Dendritic cell treated with granulocyte-macrophage colony-stimulating factor and Interleukin-4, amounts not matched to agents 40 ng/mL and 50 ng/mL, for 4 days (primary cell): ENCODE measurements around the gene NRG2.

ENCODE experiments used
- H3K27ac Mint-ChIP-seq: one replicate; pipeline ENCODE4 v1.8.0; 2022; ENCODE audit warnings: mild to moderate bottlenecking, mixed read lengths
- H3K27me3 Mint-ChIP-seq: one replicate; pipeline ENCODE4 v1.8.0; 2022; ENCODE audit warnings: mild to moderate bottlenecking, mixed read lengths
- H3K36me3 Mint-ChIP-seq: one replicate; pipeline ENCODE4 v1.8.0; 2022; ENCODE audit warnings: low read depth, mixed read lengths
- H3K4me1 Mint-ChIP-seq: one replicate; pipeline ENCODE4 v1.8.0; 2022; ENCODE audit warnings: low read depth, mixed read lengths
- H3K4me3 Mint-ChIP-seq: one replicate; pipeline ENCODE4 v1.8.0; 2022; ENCODE audit warnings: mild to moderate bottlenecking, moderate library complexity, mixed read lengths
- H3K9me3 Mint-ChIP-seq: one replicate; pipeline ENCODE4 v1.8.0; 2022; ENCODE audit warnings: mixed read lengths
- intact Hi-C: fragments of 100-400 bp; cut with micrococcal nuclease; formaldehyde crosslinking; loops from one replicate; pipeline ENCODE4 v1.15.0; 2022

The NRG2 gene

DNA sequence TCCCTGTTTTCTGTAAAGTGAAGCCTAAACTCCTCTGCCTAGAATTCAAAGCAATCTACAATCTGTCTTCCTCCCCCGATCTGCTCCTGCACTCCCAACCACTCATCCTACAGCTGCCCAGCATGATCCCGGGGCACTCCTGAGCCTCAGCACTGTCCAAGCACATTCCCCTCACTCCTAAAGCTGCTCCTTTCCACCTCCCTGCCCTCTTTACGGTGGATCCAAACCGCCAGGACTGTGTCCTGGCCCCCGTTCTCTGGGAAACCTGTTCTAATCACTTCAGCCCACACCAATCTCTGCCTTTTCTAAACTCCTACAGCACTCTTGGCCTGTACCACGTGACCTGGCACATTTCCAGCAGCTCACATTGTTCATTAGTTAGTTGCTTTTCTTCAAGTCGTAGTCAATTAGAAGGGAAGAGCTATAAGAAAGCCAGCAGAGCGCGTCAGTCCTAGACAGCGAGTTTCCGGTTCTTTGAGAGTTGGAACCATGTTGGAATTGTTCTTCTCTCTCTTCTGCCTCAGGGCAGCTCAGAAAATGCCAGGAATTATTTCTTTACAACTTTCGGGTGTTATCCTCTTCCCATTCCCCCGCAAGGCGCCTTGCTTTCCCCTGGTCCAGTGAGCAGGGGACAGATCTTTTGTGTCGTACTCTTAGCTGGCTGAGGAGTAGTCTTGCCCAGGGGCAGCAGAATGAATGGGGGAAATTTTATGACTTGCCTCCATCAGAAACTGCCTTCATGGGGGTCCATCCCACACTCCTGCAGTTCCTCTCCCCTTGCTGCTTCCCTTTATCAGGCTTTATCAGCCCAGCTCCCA, 60.7 kb downstream of the NRG2 start:
- H3K9me3 Mint-ChIP-seq = no peaks in the 10 kb centered on the region
- no peak overlapping the region for H3K27ac Mint-ChIP-seq
- no peak overlapping the region for H3K4me3 Mint-ChIP-seq
- H3K4me1 Mint-ChIP-seq = peaks cover 13% of the 10 kb centered on the region
- H3K27me3 Mint-ChIP-seq = peaks cover 36% of the 10 kb centered on the region
- intact Hi-C loops = no loop called here
- H3K36me3 Mint-ChIP-seq = no peaks in the 10 kb centered on the region

DNA sequence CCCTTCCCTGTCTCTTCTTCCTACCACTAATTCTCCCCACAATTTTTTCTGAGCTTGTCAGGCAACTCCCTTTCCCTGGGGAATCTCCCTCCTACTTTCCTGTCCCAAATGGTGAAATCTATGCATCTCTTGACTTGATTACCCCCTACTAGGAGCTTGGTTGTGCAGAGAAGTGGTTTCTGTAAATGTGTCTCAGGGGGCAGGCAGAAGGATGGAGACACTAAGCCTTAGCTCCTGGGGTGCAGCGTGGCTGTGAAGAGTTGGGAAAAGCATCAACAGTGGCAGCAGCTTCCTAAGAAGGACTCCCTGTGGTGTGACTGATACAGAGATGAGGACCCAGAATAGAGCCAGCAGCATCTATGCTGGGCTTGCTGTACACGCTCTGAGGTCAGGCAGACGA, 62.3 kb downstream of the NRG2 start:
- no peak overlapping the region for H3K4me3 Mint-ChIP-seq
- no peak overlapping the region for H3K27ac Mint-ChIP-seq
- peaks cover 40% of the 10 kb centered on the region for H3K27me3 Mint-ChIP-seq

DNA sequence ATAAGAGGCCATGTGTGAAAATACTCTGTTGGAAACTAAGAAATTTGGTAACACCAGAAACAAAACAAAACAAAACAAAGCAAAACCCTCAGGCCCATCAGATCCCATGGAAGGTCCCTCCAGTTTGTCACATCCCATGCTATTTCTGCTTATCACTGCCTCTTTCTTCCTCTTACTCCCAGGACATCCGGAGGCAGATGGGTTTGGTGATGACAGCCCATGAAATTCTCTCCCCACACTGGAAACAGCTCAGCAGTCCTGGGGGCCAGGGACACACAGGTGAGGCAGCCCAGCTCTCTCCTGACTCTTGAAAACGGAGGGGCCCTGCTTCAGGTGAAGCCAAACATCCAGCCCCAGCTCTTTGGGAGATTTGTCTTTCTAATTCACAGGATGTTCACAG, 63.2 kb downstream of the NRG2 start:
- Mint-ChIP-seq H3K27ac (no peak overlapping the region), H3K4me3 (no peak overlapping the region), H3K27me3 (peaks cover 44% of the 10 kb centered on the region), H3K4me1 (no peaks in the 10 kb centered on the region), H3K36me3 (no peaks in the 10 kb centered on the region), H3K9me3 (no peaks in the 10 kb centered on the region)
- intact Hi-C loops = no loop called here

More for the DNA sequence above, 62.3 kb downstream of the NRG2 start:
- Mint-ChIP-seq H3K9me3 (no peaks in the 10 kb centered on the region), H3K4me1 (peaks cover 6% of the 10 kb centered on the region), H3K36me3 (no peaks in the 10 kb centered on the region)
- intact Hi-C loops = no loop called here

DNA sequence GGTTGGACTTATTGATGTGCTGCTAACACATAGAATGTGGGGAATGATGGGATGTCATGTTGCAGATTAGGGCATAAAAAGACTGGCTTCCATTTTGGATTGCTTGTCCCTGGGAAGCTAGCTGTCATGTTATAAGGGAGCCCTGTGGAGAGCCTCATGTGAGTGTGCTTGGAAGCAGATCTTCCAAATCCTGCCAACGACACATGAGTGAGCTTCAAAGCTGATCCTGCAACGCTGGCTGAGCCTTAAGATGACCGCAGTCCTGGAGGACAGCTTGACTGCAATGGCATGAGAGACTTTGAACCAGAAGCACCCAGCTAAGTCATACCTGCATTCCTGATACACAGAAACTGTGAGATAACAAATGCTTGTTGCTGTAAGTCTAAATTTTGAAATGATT, 63.6 kb downstream of the NRG2 start:
- Mint-ChIP-seq H3K4me3 (no peak overlapping the region), H3K27me3 (peaks cover 44% of the 10 kb centered on the region), H3K27ac (no peak overlapping the region), H3K4me1 (no peaks in the 10 kb centered on the region), H3K9me3 (no peaks in the 10 kb centered on the region), H3K36me3 (no peaks in the 10 kb centered on the region)
- intact Hi-C loops = no loop called here

DNA sequence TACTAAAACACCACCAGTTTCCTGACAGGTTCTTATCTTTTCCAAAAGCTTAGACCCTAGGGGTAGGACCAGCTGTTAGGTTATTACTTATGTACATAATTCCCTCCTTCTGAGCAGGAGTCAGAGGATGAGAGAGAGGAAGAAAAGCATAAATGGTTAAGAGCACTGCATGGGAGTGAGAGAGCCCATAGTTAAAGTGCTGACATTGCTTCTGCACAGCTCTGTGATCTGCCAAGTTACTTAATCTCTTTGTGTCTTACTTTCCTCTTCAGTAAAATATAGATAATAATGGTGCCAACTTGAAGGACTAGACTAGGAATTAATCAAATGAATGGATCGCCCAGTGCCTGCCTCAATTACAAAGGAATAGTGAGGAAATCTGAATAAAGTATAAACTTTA, 66.4 kb downstream of the NRG2 start:
- Mint-ChIP-seq H3K36me3 (no peaks in the 10 kb centered on the region), H3K4me3 (no peak overlapping the region), H3K27ac (no peak overlapping the region), H3K9me3 (no peaks in the 10 kb centered on the region), H3K27me3 (peaks cover 39% of the 10 kb centered on the region), H3K4me1 (no peaks in the 10 kb centered on the region)
- intact Hi-C loops = no loop called here

DNA sequence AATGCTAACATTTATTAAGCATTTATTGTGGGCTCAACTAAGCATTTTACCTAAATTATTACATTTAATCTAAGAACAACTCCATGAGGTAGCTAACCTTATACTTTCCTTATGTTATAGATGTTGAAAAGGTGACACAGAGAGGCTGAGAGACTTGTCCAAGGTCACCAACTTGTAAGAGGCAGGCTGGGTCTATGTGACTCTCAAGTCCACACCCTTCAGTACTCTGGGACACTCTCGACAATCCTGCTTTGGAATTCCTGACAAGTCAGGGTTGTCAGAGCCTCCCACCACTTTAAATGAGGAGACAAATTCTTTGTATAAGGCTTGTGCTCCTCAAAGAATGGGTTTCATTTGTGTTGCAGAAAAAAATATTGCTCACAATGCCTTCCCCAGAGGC, 67.2 kb downstream of the NRG2 start:
- intact Hi-C loops = no loop called here
- Mint-ChIP-seq H3K27ac (no peak overlapping the region), H3K4me1 (no peaks in the 10 kb centered on the region), H3K36me3 (no peaks in the 10 kb centered on the region), H3K9me3 (no peaks in the 10 kb centered on the region), H3K27me3 (peaks cover 37% of the 10 kb centered on the region), H3K4me3 (no peak overlapping the region)

DNA sequence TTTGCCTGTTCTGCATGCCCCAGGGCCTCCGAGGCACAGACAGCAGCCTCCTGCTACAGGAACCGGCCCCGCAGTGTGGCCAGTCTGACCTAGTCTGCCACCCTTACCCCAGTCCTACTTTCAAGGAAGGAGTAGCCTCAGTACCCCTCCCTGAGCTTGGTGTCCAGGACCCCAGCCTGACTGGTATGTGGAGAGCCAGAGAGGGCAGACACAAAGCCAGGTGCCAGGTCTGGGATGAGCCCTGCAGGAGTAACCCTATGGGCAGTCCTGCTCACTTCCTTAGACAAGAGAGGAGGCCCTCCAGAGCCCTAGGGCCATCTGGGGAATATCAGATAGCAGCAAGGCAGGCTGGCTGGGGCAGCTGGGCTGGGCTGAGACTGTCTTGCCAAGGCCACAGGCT, 67.8 kb downstream of the NRG2 start:
- Mint-ChIP-seq H3K4me3 (no peak overlapping the region), H3K9me3 (no peaks in the 10 kb centered on the region), H3K27ac (no peak overlapping the region), H3K4me1 (no peaks in the 10 kb centered on the region), H3K36me3 (no peaks in the 10 kb centered on the region), H3K27me3 (peaks cover 35% of the 10 kb centered on the region)
- intact Hi-C loops = no loop called here

DNA sequence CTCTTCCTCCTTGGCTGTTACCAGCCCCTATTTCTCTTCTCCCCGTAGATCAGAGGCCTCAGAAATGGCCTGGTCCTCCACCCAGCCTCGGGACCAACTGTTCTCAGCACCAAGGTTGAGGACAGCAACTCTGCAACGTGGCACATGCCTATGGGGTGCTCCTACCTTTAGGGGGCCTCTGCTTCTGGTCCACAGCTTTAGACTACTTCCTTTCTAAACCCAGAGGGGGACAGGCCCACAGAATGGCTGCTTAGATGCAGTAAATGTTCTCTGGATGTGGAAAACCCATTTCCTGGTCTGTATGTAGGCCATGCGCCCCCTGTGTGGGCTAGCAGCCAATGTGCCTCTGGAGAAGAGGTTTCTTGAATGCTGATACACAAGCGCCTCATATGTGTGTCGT, 68.4 kb downstream of the NRG2 start:
- Mint-ChIP-seq H3K36me3 (no peaks in the 10 kb centered on the region), H3K9me3 (no peaks in the 10 kb centered on the region), H3K27me3 (peaks cover 35% of the 10 kb centered on the region), H3K27ac (no peak overlapping the region), H3K4me3 (no peak overlapping the region), H3K4me1 (no peaks in the 10 kb centered on the region)
- intact Hi-C loops = no loop called here

DNA sequence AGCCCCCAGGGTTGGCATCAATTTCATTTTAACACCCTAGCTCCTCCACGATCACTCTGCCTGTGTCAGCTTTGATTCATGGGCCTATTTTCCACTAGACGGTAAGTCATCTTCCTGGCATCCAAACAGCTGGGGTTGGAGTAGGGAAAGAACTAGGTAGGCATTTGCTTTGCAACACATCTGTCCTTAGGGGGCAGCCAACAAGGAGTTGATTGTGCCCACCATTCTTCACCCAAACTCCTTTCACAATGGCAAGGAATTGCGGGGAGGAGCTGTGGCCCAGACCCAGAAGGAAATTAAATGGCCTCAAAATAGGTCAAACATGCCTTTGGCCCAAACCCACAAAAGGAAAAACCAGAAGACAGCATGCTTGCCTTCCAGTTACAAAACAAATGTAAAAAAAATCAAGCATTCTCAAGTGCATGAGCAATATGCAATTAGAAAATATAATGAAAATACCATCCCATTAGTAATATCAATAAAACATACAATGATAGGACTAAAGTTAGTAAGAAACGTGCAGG, 71.8 kb downstream of the NRG2 start:
- intact Hi-C loops = no loop called here
- Mint-ChIP-seq H3K9me3 (no peaks in the 10 kb centered on the region), H3K36me3 (no peaks in the 10 kb centered on the region), H3K4me1 (peaks cover 3% of the 10 kb centered on the region), H3K4me3 (no peak overlapping the region), H3K27ac (no peak overlapping the region), H3K27me3 (peaks cover 39% of the 10 kb centered on the region)

DNA sequence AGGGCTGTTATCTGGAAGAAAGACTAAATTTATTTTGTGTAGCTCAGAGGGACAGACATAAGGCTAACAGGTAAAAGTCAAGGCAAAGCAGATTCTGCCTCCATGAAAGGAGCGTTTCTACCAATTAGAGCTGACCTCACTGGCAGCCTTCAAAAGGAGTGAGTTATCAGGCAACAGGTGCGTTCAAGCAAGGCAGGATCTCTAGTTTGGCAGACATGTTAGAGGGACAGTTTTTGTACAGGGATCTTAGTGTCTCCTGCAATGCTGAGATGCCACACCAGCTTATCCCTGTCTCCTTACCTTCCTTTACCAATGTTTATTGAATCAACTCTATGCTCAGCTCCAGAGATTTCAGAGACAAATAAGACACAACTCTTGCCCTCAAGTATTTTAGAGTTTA, 73.8 kb downstream of the NRG2 start:
- Mint-ChIP-seq H3K27ac (no peak overlapping the region), H3K4me3 (no peak overlapping the region), H3K36me3 (no peaks in the 10 kb centered on the region)

DNA sequence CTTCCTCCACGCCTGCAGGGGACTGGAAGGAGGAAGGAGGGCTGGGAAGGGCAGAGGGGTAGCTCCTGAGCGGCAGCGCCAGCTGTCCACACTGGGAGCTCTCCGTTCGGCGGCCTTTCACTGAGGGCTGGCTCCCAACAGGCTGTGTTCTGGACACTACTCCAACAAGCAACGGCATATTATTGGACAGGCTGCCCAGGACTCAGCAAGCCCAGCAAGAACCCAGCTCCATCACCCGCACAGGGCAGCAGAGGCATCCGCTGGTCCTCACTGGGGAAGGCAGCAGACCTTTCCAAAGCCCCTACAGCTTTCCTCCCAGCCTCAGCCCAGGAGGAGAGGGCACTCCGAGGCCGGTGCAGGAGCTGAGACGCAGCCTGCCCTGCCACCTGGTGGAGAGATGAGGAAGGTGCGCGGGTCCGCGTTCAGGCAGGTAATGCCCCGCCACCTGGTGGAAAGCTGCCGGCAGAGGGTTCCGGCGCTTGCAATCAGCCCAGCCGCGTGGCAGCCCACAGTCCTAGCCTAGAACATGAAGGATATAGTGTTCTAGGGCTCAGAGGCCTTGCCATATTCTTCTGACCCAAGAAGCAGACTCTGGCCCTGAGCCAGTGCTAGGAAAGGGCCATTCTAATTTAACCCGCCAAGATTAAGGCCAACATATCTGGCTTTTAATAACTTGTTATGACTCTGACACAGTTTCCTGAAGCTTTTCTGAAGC, 74.4 kb downstream of the NRG2 start:
- Mint-ChIP-seq H3K36me3 (no peaks in the 10 kb centered on the region), H3K27ac (no peak overlapping the region), H3K4me1 (peaks cover 5% of the 10 kb centered on the region), H3K27me3 (peaks cover 41% of the 10 kb centered on the region), H3K4me3 (no peak overlapping the region), H3K9me3 (no peaks in the 10 kb centered on the region)
- intact Hi-C loops = loop anchor here (1.0 kb wide), 1 partner anchor 181 kb away; no protein-coding TSS in a partner anchor

More for the DNA sequence above, 73.8 kb downstream of the NRG2 start:
- intact Hi-C loops = loop anchor here (1.0 kb wide), 1 partner anchor 182 kb away; no protein-coding TSS in a partner anchor
- peaks cover 35% of the 10 kb centered on the region for H3K27me3 Mint-ChIP-seq
- no peaks in the 10 kb centered on the region for H3K9me3 Mint-ChIP-seq
- peaks cover 5% of the 10 kb centered on the region for H3K4me1 Mint-ChIP-seq

DNA sequence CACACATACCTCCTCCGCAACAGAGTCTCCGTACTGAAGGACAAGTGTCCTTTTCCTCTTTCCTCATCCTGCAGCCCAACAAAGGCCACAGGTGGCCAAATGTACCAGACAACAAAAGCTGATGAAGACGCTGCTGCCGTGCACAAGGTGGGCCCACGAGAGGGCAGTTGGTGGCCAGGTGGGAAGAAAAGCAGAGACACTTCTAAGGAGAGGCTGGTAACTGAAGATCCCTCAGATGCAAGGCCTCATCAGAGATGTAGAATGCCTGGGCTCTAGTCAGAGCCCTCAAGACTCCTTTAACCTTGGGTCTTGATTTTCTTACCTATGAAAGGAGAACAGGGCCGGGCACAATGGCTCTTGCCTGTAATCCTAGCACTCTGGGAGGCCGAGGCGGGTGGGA, 75.7 kb downstream of the NRG2 start:
- H3K27ac Mint-ChIP-seq = no peak overlapping the region
- peaks cover 6% of the 10 kb centered on the region for H3K4me1 Mint-ChIP-seq
- H3K27me3 Mint-ChIP-seq = peaks cover 40% of the 10 kb centered on the region
- H3K9me3 Mint-ChIP-seq = no peaks in the 10 kb centered on the region
- H3K4me3 Mint-ChIP-seq = no peak overlapping the region
- H3K36me3 Mint-ChIP-seq = no peaks in the 10 kb centered on the region
- intact Hi-C loops = no loop called here

DNA sequence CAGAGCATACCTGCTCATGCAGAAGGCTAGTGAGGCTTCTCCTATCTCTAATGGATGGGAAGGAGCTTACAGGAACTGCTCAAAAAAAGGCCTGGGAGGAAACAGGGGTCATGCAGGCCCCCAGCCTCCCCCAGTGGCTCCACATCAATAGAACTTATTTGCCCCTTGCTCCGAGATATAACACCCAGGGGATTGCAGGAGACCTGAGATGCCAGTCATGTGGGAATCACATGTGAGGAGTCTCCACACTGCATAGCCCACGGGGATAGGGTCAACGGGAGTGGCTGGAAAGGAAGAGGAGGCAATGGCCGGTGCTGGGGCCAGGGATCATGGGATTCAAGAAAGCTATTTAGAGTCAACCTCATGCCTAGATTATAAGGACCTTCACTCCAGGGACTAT, 76.2 kb downstream of the NRG2 start:
- H3K27me3 Mint-ChIP-seq = peaks cover 40% of the 10 kb centered on the region
- H3K36me3 Mint-ChIP-seq = no peaks in the 10 kb centered on the region
- no peaks in the 10 kb centered on the region for H3K9me3 Mint-ChIP-seq
- no peak overlapping the region for H3K4me3 Mint-ChIP-seq
- peaks cover 9% of the 10 kb centered on the region for H3K4me1 Mint-ChIP-seq
- intact Hi-C loops = no loop called here
- no peak overlapping the region for H3K27ac Mint-ChIP-seq

DNA sequence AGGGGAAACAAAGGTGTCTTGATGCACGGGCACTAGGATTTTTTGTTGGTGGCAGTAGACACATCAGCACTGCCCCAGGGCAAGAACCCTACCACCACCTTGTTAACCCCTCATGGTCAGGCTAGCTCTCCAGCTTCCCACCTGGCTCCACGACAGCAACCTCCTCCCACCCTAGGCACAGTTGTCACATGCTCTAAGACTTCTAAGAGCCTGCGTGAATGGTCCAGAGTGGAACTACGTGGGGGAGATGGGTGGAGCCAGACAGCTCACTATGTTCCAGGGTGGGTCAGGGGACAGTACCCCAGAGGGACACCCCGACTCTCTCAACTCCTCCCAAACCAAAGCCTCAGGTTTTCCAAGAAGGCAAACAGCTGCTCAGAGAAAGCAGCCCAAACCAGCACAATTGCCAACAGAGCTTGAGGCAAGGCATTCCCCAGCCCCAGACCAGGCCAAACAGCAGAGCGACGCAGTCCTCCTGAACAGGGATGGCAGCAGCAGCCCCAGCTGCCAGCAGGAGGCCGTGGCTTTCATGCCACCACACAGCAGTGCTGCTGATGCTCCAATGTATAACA, 78.0 kb downstream of the NRG2 start:
- intact Hi-C loops = no loop called here
- H3K27ac Mint-ChIP-seq = no peak overlapping the region
- H3K4me1 Mint-ChIP-seq = peaks cover 9% of the 10 kb centered on the region
- no peaks in the 10 kb centered on the region for H3K9me3 Mint-ChIP-seq
- H3K4me3 Mint-ChIP-seq = no peak overlapping the region
- H3K27me3 Mint-ChIP-seq = peaks cover 29% of the 10 kb centered on the region
- no peaks in the 10 kb centered on the region for H3K36me3 Mint-ChIP-seq
